Heart left ventricle (tissue), 16 donors: ENCODE measurements around the gene SLC24A4. TPM values are rescaled to one million over a fixed set of nuclear protein-coding genes. Genes with fewer than 3 reads are reported as not detected.
A peak's percentile ranks its signal among the peaks of the same experiment; 100 is the strongest.

Experiments
- ATAC-seq, 4 donors: fragments of 200-7000 bp; cut with Tn5 transposase; one replicate each; pipeline ENCODE4 v1.9.1; 2020 to 2022; ENCODE audit warnings: moderate library complexity in 4 of 4, mild to moderate bottlenecking in 3 of 4, moderate number of reproducible peaks in 1 of 4
- DNase-seq, 5 donors: peaks; one replicate each; pipeline ENCODE4 v3.0.0-alpha.2; 2020
- H3K27ac ChIP-seq, 12 donors: fragments of 200-600 bp; sonication (generic) in 4 of 12; one replicate each; pipeline versions ENCODE4 v1.5.0 to v1.8.0; 2016 to 2022; ENCODE audit warnings: mild to moderate bottlenecking in 2 of 12
- H3K27me3 ChIP-seq, 9 donors: fragments of 200-600 bp; sonication (generic) in 2 of 9; one replicate each; pipeline versions ENCODE4 v1.5.1 to v1.8.0; 2016 to 2022; ENCODE audit warnings: mild to moderate bottlenecking in 3 of 9
- H3K36me3 ChIP-seq, 9 donors: fragments of 200-600 bp; sonication (generic) in 2 of 9; one replicate each; pipeline versions ENCODE4 v1.5.0 to v1.8.0; 2018 to 2022; ENCODE audit warnings: mild to moderate bottlenecking in 2 of 9
- H3K4me1 ChIP-seq, 12 donors: fragments of 200-600 bp; sonication (generic) in 4 of 12; one replicate each; pipeline versions ENCODE4 v1.5.0 to v1.8.0; 2016 to 2022; ENCODE audit warnings: mild to moderate bottlenecking in 3 of 12
- H3K4me3 ChIP-seq, 12 donors: fragments of 200-600 bp; sonication (generic) in 4 of 12; one replicate each; pipeline versions ENCODE4 v1.5.0 to v1.8.0; 2017 to 2022; ENCODE audit warnings: mild to moderate bottlenecking in 9 of 12, moderate library complexity in 4 of 12
- H3K9me3 ChIP-seq, 12 donors: fragments of 200-600 bp; sonication (generic) in 4 of 12; one replicate each; pipeline versions ENCODE4 v1.5.0 to v1.8.0; 2016 to 2022; ENCODE audit warnings: mild to moderate bottlenecking in 1 of 12
- CTCF ChIP-seq, 12 donors: fragments of 200-600 bp; sonication (generic) in 4 of 12; IDR thresholded peaks; one replicate each; pipeline versions ENCODE4 v1.5.0 to v1.8.0; 2018 to 2022; ENCODE audit warnings: antibody characterized with exemption in 12 of 12, mild to moderate bottlenecking in 5 of 12
- POLR2A ChIP-seq, 2 donors: fragments of 450-650 bp; IDR thresholded peaks; one replicate each; pipeline ENCODE4 v1.6.1; 2017; ENCODE audit warnings: antibody characterized with exemption in 2 of 2, mild to moderate bottlenecking in 2 of 2, moderate library complexity in 2 of 2
- WGBS, 4 donors: extraction: QIAGEN DNeasy Blood & Tissue Kit in 2 of 4; methylation state at CpG; one replicate each; pipeline versions ENCODE4 v1.1.5 to v1.1.7; 2013 to 2018; 5-methylcytosine and 5-hydroxymethylcytosine counted together
- intact Hi-C, 10 donors: fragments of 100-400 bp; cut with DNase I; formaldehyde crosslinking; loops; one replicate each; pipeline versions ENCODE4 v1.11.1 to v1.14.2; 2022
- long read RNA-seq, 3 donors: library from polyadenylated mRNA; unstranded; transcript quantifications; one replicate each; pipeline ENCODE4 v2.0.0, GENCODE V29; 2020 to 2021
- polyA plus RNA-seq, 2 donors: library from polyadenylated mRNA; stranded (reverse); fragments of 200-250 nt; gene quantifications; one replicate each; pipeline ENCODE4 v1.2.3, GENCODE V29; 2013
- total RNA-seq, 9 donors: library from RNA; depleted of rRNA in 2 of 9; stranded (reverse); fragments of >200 nt in 2 of 9; fragmentation: NEBNext Ultra II Directional in 3 of 9; extraction: Animal tissue kit (Norgen Biotek cat#: 25700) in 3 of 9; gene quantifications; one replicate each; pipeline versions ENCODE4 v1.1.0 to v1.2.4, GENCODE V29; 2016 to 2023
- donor health status: ischemic (EF 13 %, LVEDD 7.1; RV severe dilation, severe dysfunction).
- donor health status: healthy with polysubstance abuse.
- donor health status: DM: no; HTN: yes; CAD: no.
- donor health status: DM: no; HTN: no; CAD: no.
- donor health status: ischemic (EF 25% LVEDD 6.9; RV normal size, moderate dysfunction).
- donor health status: ischemic (EF 25% LVEDD 5.7; RV mildly dilated, moderate dysfunction).
- donor health status: healthy.
- donor health status: DM: yes; HTN: yes; CAD: no.
- donor health status: ischemic (EF 35%, LVEDD 5.7; RV mildly dilated, moderate dysfunction).
- donor health status: nonischemic (EF 11% LVEDD 7.7; RV severe dilation, severe dysfunction).
- donor health status: DM: yes; HTN: yes; CAD: no.
- donor health status: PGD.
- donor health status: ischemic (EF 29% LVEDD 5.4; RV normal size, mild dysfunction).
- donor health status: nonischemic (EF 23%, LVEDD 6.1; RV moderate dilation, normal function).

SLC24A4 gene
- total RNA-seq = 1 to 10 TPM in 1 of 9 donors, under 1 TPM in 8; 0.05 to 1.6 (median 0.24) TPM
- polyA plus RNA-seq = under 1 TPM; 0.08 to 0.19 TPM
- long read RNA-seq, donor 1 = 0 reads
- long read RNA-seq, donor 2 = 0 reads
- long read RNA-seq, donor 3 = 0 reads

- peaks cover 29 to 83% (median 50%) of the 10 kb centered on the region in 9 donors for H3K27me3 ChIP-seq
- peaks cover 0 to 18% (median 8%) of the 10 kb centered on the region in 12 donors for H3K4me1 ChIP-seq
- no peak for TF ChIP-seq POLR2A (IDR thresholded peaks at IDR 0.05)
- TF ChIP-seq CTCF (IDR thresholded peaks at IDR 0.05) = no peak
- DNase-seq = peak in 1 of 5 donors; percentile 27
- no peaks in the 10 kb centered on the region for H3K9me3 ChIP-seq
- H3K27ac ChIP-seq = no peak within 1 kb of the TSS
- ATAC-seq = peak in 2 of 4 donors; percentile 66 to 69
- H3K4me3 ChIP-seq = peak within 1 kb of the TSS; percentile 14 to 54 (median 45)
- WGBS, 4 donors = 0 to 1% (median 1%) methylated on average over 36 to 117 of the region's 117 CpGs
- H3K36me3 ChIP-seq = no peaks in the 10 kb centered on the region
- intact Hi-C loops = no loop called here
Measured at GRCh38 chr14:92323011-92323915, at the start of gene SLC24A4. TSS of gene SLC24A4 (plus strand) at chr14:92323165. CDS start at chr14:92323831, 666 bp downstream.

GRCh38 chr14:92273166-92273565 lies 49.8 kb upstream of the SLC24A4 start:
- peaks cover 0 to 28% (median 0%) of the 10 kb centered on the region in 9 donors for H3K27me3 ChIP-seq
- intact Hi-C loops = no loop called here
- ATAC-seq (no peak), DNase-seq (no peak)
- 78 to 84% (median 79%) methylated on average over 2 of the region's 2 CpGs for WGBS, 4 donors
- H3K36me3 ChIP-seq = no peaks in the 10 kb centered on the region
- TF ChIP-seq POLR2A (IDR thresholded peaks at IDR 0.05) (no peak), CTCF (IDR thresholded peaks at IDR 0.05) (no peak)
- H3K4me1 ChIP-seq = no peaks in the 10 kb centered on the region
- H3K27ac ChIP-seq = no peak overlapping the region
- H3K9me3 ChIP-seq = no peaks in the 10 kb centered on the region
- no peak overlapping the region for H3K4me3 ChIP-seq

- no peak overlapping the region for H3K27ac ChIP-seq
- peaks cover 0 to 28% (median 0%) of the 10 kb centered on the region in 9 donors for H3K27me3 ChIP-seq
- H3K4me1 ChIP-seq = no peaks in the 10 kb centered on the region
- no peak for DNase-seq
- H3K36me3 ChIP-seq = no peaks in the 10 kb centered on the region
- no peak for ATAC-seq
- H3K9me3 ChIP-seq = no peaks in the 10 kb centered on the region
- no peak overlapping the region for H3K4me3 ChIP-seq
- TF ChIP-seq POLR2A (IDR thresholded peaks at IDR 0.05) = no peak
- intact Hi-C loops = no loop called here
- 66 to 74% (median 67%) methylated on average over 6 to 7 of the region's 7 CpGs for WGBS, 4 donors
Measured at GRCh38 chr14:92274055-92274454, 48.9 kb upstream of the SLC24A4 start.

GRCh38 chr14:92276074-92276473 lies 46.9 kb upstream of the SLC24A4 start:
- Histone ChIP-seq H3K27me3 (peaks cover 0 to 28% (median 0%) of the 10 kb centered on the region in 9 donors), H3K4me3 (no peak overlapping the region), H3K9me3 (no peaks in the 10 kb centered on the region), H3K4me1 (no peaks in the 10 kb centered on the region), H3K27ac (no peak overlapping the region), H3K36me3 (no peaks in the 10 kb centered on the region)
- no peak for TF ChIP-seq CTCF (IDR thresholded peaks at IDR 0.05)
- TF ChIP-seq POLR2A (IDR thresholded peaks at IDR 0.05) = no peak
- DNase-seq = no peak
- no peak for ATAC-seq
- 85 to 87% (median 87%) methylated on average over 7 of the region's 7 CpGs for WGBS, 4 donors
- intact Hi-C loops = no loop called here
